GM12872 (cell line): Measurements from ENCODE around the gene MMD.

Experiments used
- CTCF ChIP-seq: IDR thresholded peaks from 3 replicates; pipeline ENCODE4 v1.5.1; 2011; ENCODE audit warnings: low read depth, mild to moderate bottlenecking, low read length, moderate library complexity; ENCODE audit not compliant: insufficient read depth

Gene MMD

GRCh38 chr17:55386796-55387332, 34.8 kb downstream of the MMD start:
- no peak for TF ChIP-seq CTCF

DNA sequence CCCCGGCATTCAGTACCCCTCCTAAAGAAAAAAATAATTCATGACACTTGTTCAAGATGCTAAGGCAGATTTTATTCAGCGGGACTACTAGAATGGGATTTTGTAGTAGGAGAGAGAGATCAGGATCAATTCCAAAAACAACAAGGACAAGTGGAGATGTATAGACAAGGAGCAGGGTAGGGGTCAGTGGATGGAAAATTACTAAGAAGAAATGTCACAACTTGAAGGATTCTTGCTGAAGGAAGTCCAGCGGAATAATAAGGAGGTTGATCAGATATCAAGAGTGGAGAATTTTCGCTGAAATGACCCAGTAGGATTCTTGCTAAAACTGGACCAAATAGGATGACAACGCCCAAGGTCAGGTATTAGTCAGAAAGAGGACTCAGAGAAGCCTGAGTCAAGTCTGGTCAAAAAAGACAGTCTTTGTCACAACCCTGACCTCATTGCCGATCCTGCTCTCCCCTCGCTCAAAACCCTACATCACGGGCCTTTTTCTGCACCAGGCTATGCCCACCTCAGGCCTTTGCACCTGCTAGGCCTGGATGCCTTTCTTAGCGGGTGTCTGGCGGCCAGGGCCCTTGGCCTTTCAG, 36.9 kb downstream of the MMD start:
- TF ChIP-seq CTCF: no peak

GRCh38 chr17:55383771-55384642, 37.6 kb downstream of the MMD start:
- no peak for TF ChIP-seq CTCF

DNA sequence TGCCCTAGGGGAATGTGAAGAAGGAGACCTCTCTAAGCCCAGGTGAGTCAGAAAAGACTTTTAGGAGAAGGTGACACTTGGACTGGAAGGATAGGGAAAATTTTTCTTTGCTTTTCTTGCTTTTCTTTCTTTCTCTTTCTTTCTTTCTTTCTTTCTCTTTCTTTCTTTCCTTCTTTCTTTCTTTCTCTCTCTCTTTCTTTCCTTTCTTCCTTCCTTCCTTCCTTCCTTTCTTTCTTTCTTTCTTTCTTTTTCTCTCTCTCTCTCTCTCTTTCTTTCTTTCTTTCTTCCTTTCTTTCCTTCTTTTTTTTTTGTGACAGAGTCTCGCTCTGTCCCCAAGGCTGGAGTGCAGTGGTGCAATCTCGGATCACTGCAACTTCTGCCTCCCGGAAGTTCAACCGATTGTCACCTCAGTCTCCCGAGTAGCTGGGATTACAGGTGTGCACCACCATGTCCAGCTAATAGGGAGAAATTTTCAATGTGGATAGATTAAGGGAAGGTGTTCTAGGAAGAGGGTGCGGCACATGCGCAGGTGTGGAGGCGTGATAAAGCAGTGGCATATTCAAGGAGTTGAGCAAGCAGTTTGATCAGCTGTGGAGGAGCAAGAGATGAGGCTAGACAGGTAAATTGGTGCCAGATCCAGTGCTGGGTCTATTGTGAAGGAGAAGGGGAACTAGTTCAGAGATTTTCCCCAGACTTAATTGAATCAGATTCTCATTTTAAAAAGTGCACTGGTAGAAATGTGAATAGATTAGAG, 40.4 kb downstream of the MMD start:
- TF ChIP-seq CTCF: no peak

- no peak for TF ChIP-seq CTCF
Measured at GRCh38 chr17:55377671-55378275, 43.9 kb downstream of the MMD start.

GRCh38 chr17:55368706-55369105, 52.9 kb downstream of the MMD start:
- TF ChIP-seq CTCF: no peak
